ENCODE measurements around the gene SCYGR5.

DNA sequence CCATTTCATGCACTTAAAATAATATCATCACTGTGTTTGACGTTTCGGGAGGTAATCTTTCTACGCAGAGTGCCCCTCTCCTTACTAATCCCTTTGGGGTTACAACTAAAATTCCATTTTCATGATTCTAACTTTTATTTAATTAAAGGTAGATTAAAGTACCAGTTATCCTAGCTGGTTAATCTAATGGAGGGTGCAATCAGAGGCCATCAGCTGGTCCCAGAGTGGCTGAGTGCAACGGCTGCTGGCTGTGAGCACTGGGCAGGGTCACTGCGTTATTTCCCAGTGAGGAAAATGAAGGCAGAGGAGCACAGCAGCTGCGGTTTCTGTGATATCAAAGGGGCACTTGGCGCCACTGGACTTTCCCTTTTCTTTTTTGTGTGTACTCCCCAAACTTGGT is 37.2 kb upstream of the SCYGR5 start:
- TF ChIP-seq GABPA (IDR thresholded peaks at IDR 0.05 in 1 of 2, conservative IDR thresholded peaks at IDR 0.05 in 1 of 2) (no peak), CTCF (IDR thresholded peaks at IDR 0.05; ENCODE audit: low read depth, low read length, missing input control) (no peak), TAF1 (conservative IDR thresholded peaks at IDR 0.05) (no peak), SP1 (IDR thresholded peaks at IDR 0.05) (no peak), RAD21 (IDR thresholded peaks at IDR 0.05) (no peak), YY1 (IDR thresholded peaks at IDR 0.05) (no peak), ATF3 (IDR thresholded peaks at IDR 0.05) (no peak), JUND (IDR thresholded peaks at IDR 0.05) (no peak), FOXA1 (IDR thresholded peaks at IDR 0.05) (no peak)
- TF ChIP-seq, protein P1, sequence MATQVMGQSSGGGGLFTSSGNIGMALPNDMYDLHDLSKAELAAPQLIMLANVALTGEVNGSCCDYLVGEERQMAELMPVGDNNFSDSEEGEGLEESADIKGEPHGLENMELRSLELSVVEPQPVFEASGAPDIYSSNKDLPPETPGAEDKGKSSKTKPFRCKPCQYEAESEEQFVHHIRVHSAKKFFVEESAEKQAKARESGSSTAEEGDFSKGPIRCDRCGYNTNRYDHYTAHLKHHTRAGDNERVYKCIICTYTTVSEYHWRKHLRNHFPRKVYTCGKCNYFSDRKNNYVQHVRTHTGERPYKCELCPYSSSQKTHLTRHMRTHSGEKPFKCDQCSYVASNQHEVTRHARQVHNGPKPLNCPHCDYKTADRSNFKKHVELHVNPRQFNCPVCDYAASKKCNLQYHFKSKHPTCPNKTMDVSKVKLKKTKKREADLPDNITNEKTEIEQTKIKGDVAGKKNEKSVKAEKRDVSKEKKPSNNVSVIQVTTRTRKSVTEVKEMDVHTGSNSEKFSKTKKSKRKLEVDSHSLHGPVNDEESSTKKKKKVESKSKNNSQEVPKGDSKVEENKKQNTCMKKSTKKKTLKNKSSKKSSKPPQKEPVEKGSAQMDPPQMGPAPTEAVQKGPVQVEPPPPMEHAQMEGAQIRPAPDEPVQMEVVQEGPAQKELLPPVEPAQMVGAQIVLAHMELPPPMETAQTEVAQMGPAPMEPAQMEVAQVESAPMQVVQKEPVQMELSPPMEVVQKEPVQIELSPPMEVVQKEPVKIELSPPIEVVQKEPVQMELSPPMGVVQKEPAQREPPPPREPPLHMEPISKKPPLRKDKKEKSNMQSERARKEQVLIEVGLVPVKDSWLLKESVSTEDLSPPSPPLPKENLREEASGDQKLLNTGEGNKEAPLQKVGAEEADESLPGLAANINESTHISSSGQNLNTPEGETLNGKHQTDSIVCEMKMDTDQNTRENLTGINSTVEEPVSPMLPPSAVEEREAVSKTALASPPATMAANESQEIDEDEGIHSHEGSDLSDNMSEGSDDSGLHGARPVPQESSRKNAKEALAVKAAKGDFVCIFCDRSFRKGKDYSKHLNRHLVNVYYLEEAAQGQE (IDR thresholded peaks at IDR 0.05): no peak
- TF ChIP-seq, protein P2, sequence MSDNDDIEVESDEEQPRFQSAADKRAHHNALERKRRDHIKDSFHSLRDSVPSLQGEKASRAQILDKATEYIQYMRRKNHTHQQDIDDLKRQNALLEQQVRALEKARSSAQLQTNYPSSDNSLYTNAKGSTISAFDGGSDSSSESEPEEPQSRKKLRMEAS (IDR thresholded peaks at IDR 0.05): no peak
